WTC11 (cell line): ENCODE measurements around the gene STON2. TPM values are rescaled to one million over a fixed set of nuclear protein-coding genes. Genes with fewer than 3 reads are reported as not detected.
A peak's percentile ranks its signal among the peaks of the same experiment; 100 is the strongest.

Experiments
- ATAC-seq: fragments of 200-7000 bp; cut with Tn5 transposase; 2 replicates; pipeline ENCODE4 v1.10.0; 2021; ENCODE audit warnings: mild to moderate bottlenecking, moderate library complexity
- CTCF ChIA-PET: fragments of 300-600 bp; sonication (Branson Sonifier 250); formaldehyde crosslinking; loops from one replicate; lab custom pipeline; 2021; ENCODE audit warnings: antibody characterized with exemption; lab: Charles Lee
- POLR2A ChIA-PET: fragments of 350-600 bp; sonication (Branson Sonifier 250); formaldehyde crosslinking; loops from one replicate; lab custom pipeline; 2021; ENCODE audit warnings: antibody characterized with exemption; lab: Charles Lee
- DNase-seq: peaks from one replicate; pipeline ENCODE4 v3.0.0; 2021; ENCODE audit warnings: low spot score
- H3K27ac Mint-ChIP-seq: 2 replicates; pipeline ENCODE4 v1.8.0; 2021; ENCODE audit warnings: mixed read lengths
- H3K27me3 Mint-ChIP-seq: 2 replicates; pipeline ENCODE4 v1.8.0; 2021; ENCODE audit warnings: low read depth, mild to moderate bottlenecking, moderate library complexity, mixed read lengths
- H3K36me3 Mint-ChIP-seq: 2 replicates; pipeline ENCODE4 v1.8.0; 2021; ENCODE audit warnings: mixed read lengths
- H3K4me1 Mint-ChIP-seq: 2 replicates; pipeline ENCODE4 v1.8.0; 2022; ENCODE audit warnings: mixed read lengths
- H3K4me3 Mint-ChIP-seq: 2 replicates; pipeline ENCODE4 v1.8.0; 2021; ENCODE audit warnings: mild to moderate bottlenecking, moderate library complexity, mixed read lengths
- H3K9me3 Mint-ChIP-seq: 2 replicates; pipeline ENCODE4 v1.8.0; 2021; ENCODE audit warnings: mixed read lengths
- ATF1 ChIP-seq: sonication (generic); formaldehyde crosslinking; IDR thresholded peaks from 2 replicates; pipeline ENCODE4 v1.8.1; 2023; ENCODE audit warnings: mild to moderate bottlenecking, moderate library complexity, missing genetic modification reagents
- CREB1 ChIP-seq: sonication (generic); formaldehyde crosslinking; IDR thresholded peaks from 2 replicates; pipeline ENCODE4 v1.8.0; 2023; ENCODE audit warnings: mild to moderate bottlenecking, missing genetic modification reagents
- E2F1 ChIP-seq: sonication (generic); formaldehyde crosslinking; IDR thresholded peaks from 2 replicates; pipeline ENCODE4 v1.8.0; 2022; ENCODE audit warnings: mild to moderate bottlenecking, missing genetic modification reagents
- EMX1 ChIP-seq: fragments of 250-450 bp; sonication (Bioruptor Pico); IDR thresholded peaks from 2 replicates; pipeline ENCODE4 v1.8.0; 2021; ENCODE audit warnings: mild to moderate bottlenecking
- ESRRA ChIP-seq: sonication (generic); formaldehyde crosslinking; IDR thresholded peaks from 2 replicates; pipeline ENCODE4 v1.8.1; 2022; ENCODE audit warnings: mild to moderate bottlenecking, missing genetic modification reagents, borderline replicate concordance
- FOXP1 ChIP-seq: sonication (generic); formaldehyde crosslinking; IDR thresholded peaks from 2 replicates; pipeline ENCODE4 v1.8.0; 2022; ENCODE audit warnings: missing genetic modification reagents, mild to moderate bottlenecking, moderate library complexity, borderline replicate concordance
- HMGA2 ChIP-seq: fragments of 250-450 bp; sonication (Bioruptor Pico); IDR thresholded peaks from 2 replicates; pipeline ENCODE4 v1.4.0; 2021; ENCODE audit warnings: mild to moderate bottlenecking, moderate library complexity
- JAZF1 ChIP-seq: fragments of 250-450 bp; sonication (Bioruptor Pico); IDR thresholded peaks from 2 replicates; pipeline ENCODE4 v1.9.0; 2021; ENCODE audit warnings: moderate library complexity, mild to moderate bottlenecking, inconsistent platforms
- MXD4 ChIP-seq: fragments of 250-450 bp; sonication (Bioruptor Pico); IDR thresholded peaks from 2 replicates; pipeline ENCODE4 v1.8.0; 2021; ENCODE audit warnings: mild to moderate bottlenecking, moderate library complexity, borderline replicate concordance
- MYBL2 ChIP-seq: sonication (generic); formaldehyde crosslinking; IDR thresholded peaks from 2 replicates; pipeline ENCODE4 v1.8.1; 2023; ENCODE audit warnings: mild to moderate bottlenecking, moderate library complexity, missing genetic modification reagents
- NFATC4 ChIP-seq: fragments of 250-450 bp; sonication (Bioruptor Pico); IDR thresholded peaks from 2 replicates; pipeline ENCODE4 v1.9.0; 2021; ENCODE audit warnings: mild to moderate bottlenecking
- NR1H2 ChIP-seq: sonication (generic); formaldehyde crosslinking; IDR thresholded peaks from 2 replicates; pipeline ENCODE4 v1.9.0; 2021; ENCODE audit warnings: mild to moderate bottlenecking, moderate library complexity, missing genetic modification reagents
- SMAD4 ChIP-seq: sonication (generic); formaldehyde crosslinking; IDR thresholded peaks from 2 replicates; pipeline ENCODE4 v1.8.0; 2022; ENCODE audit warnings: mild to moderate bottlenecking, missing genetic modification reagents
- TEAD1 ChIP-seq: sonication (generic); formaldehyde crosslinking; IDR thresholded peaks from 2 replicates; pipeline ENCODE4 v1.8.0; 2022; ENCODE audit warnings: mild to moderate bottlenecking, missing genetic modification reagents
- TEAD4 ChIP-seq: sonication (generic); formaldehyde crosslinking; IDR thresholded peaks from 2 replicates; pipeline ENCODE4 v1.8.0; 2022; ENCODE audit warnings: mild to moderate bottlenecking, missing genetic modification reagents
- ZNF121 ChIP-seq: sonication (generic); formaldehyde crosslinking; IDR thresholded peaks from 2 replicates; pipeline ENCODE4 v1.8.0; 2023; ENCODE audit warnings: missing genetic modification reagents
- ZNF219 ChIP-seq: sonication (generic); formaldehyde crosslinking; IDR thresholded peaks from 2 replicates; pipeline ENCODE4 v1.8.0; 2023; ENCODE audit warnings: missing genetic modification reagents, mild to moderate bottlenecking, borderline replicate concordance
- ZNF512 ChIP-seq: sonication (generic); formaldehyde crosslinking; IDR thresholded peaks from 2 replicates; pipeline ENCODE4 v1.8.1; 2022; ENCODE audit warnings: missing genetic modification reagents, borderline replicate concordance
- total RNA-seq: library from RNA; stranded (reverse); gene quantifications from 3 replicates; pipeline ENCODE4 v1.2.3, GENCODE V29; 2021
- TF ChIP-seq, protein P1 (sequence below): fragments of 250-450 bp; sonication (Bioruptor Pico); IDR thresholded peaks from 2 replicates; pipeline ENCODE4 v1.9.0; 2021; ENCODE audit warnings: mild to moderate bottlenecking
- TF ChIP-seq, protein P2 (sequence below): fragments of 250-450 bp; sonication (Bioruptor Pico); IDR thresholded peaks from 2 replicates; pipeline ENCODE4 v1.9.0; 2021; ENCODE audit warnings: mild to moderate bottlenecking, borderline replicate concordance
- TF ChIP-seq, protein P3 (sequence below): fragments of 250-450 bp; sonication (Bioruptor Pico); IDR thresholded peaks from 2 replicates; pipeline ENCODE4 v2.1.2; 2022; ENCODE audit warnings: mild to moderate bottlenecking, moderate library complexity
- TF ChIP-seq, protein P4 (sequence below): fragments of 250-450 bp; sonication (Bioruptor Pico); IDR thresholded peaks from 2 replicates; pipeline ENCODE4 v1.9.0; 2021; ENCODE audit warnings: mild to moderate bottlenecking
- TF ChIP-seq, protein P5 (sequence below): sonication (generic); formaldehyde crosslinking; IDR thresholded peaks from 2 replicates; pipeline ENCODE4 v1.8.0; 2023; ENCODE audit warnings: missing genetic modification reagents

Gene STON2
- total RNA-seq, 1 experiment from 2014 or later, result 69.2 TPM

DNA sequence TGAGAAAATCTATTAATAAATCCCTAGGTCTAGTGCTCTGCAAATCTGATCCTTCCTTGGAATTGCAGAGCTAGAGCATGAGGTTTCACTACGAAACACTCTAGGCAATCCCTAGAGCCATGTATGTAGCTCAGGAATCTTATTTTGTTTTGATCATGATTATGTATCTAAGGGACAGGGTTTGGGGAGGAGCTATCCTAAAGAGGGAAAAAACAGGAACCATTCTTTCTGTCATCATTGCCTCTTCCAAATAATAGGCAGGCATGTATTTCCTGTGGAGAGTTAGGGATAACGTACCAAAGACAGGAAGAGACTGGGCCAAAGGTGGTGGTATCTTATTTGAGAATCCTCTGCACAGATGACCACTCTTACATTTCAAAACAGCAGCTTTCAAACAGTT lies 90.6 kb downstream of the STON2 start (continued):
- TF ChIP-seq E2F1 (CRISPR knock-in tag), result no peak
- TF ChIP-seq NFATC4, result no peak
- no peak for TF ChIP-seq TEAD1 (CRISPR knock-in tag)

DNA sequence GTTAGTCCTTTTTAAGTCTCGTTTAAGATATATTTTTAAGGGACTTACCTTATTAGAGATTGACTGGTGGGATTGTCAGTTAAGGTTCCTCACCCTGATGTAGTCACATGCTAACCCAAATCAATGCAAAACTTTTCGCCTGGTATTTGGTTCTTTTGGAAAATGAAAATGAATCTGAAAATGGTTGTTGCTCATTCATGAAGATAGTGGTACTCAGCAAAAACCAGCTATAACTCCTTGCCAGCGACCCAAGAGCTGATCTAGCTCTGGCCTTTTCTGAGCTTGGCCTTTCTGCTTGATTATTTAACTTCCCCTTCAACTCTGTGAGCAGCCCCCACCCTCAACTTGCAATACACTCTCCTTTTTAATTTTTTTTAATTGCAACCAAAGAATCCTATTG lies 94.4 kb downstream of the STON2 start:
- Mint-ChIP-seq H3K9me3 (no peaks in the 10 kb centered on the region), H3K27me3 (no peaks in the 10 kb centered on the region), H3K36me3 (no peaks in the 10 kb centered on the region), H3K4me1 (peaks cover 48% of the 10 kb centered on the region), H3K4me3 (no peak overlapping the region), H3K27ac (no peak overlapping the region)
- DNase-seq (no peak), ATAC-seq (no peak)
- POLR2A ChIA-PET, result no interaction called here
- CTCF ChIA-PET, result no interaction called here
- no peak for TF ChIP-seq FOXP1 (CRISPR knock-in tag)
- TF ChIP-seq, protein P1, sequence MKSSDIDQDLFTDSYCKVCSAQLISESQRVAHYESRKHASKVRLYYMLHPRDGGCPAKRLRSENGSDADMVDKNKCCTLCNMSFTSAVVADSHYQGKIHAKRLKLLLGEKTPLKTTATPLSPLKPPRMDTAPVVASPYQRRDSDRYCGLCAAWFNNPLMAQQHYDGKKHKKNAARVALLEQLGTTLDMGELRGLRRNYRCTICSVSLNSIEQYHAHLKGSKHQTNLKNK, result no peak
- no peak for TF ChIP-seq ATF1
- TF ChIP-seq NR1H2, result no peak
- TF ChIP-seq ZNF121 (CRISPR knock-in tag), result no peak
- no peak for TF ChIP-seq JAZF1 (CRISPR knock-in tag)
- TF ChIP-seq, protein P2, sequence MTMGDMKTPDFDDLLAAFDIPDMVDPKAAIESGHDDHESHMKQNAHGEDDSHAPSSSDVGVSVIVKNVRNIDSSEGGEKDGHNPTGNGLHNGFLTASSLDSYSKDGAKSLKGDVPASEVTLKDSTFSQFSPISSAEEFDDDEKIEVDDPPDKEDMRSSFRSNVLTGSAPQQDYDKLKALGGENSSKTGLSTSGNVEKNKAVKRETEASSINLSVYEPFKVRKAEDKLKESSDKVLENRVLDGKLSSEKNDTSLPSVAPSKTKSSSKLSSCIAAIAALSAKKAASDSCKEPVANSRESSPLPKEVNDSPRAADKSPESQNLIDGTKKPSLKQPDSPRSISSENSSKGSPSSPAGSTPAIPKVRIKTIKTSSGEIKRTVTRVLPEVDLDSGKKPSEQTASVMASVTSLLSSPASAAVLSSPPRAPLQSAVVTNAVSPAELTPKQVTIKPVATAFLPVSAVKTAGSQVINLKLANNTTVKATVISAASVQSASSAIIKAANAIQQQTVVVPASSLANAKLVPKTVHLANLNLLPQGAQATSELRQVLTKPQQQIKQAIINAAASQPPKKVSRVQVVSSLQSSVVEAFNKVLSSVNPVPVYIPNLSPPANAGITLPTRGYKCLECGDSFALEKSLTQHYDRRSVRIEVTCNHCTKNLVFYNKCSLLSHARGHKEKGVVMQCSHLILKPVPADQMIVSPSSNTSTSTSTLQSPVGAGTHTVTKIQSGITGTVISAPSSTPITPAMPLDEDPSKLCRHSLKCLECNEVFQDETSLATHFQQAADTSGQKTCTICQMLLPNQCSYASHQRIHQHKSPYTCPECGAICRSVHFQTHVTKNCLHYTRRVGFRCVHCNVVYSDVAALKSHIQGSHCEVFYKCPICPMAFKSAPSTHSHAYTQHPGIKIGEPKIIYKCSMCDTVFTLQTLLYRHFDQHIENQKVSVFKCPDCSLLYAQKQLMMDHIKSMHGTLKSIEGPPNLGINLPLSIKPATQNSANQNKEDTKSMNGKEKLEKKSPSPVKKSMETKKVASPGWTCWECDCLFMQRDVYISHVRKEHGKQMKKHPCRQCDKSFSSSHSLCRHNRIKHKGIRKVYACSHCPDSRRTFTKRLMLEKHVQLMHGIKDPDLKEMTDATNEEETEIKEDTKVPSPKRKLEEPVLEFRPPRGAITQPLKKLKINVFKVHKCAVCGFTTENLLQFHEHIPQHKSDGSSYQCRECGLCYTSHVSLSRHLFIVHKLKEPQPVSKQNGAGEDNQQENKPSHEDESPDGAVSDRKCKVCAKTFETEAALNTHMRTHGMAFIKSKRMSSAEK (CRISPR knock-in tag), result no peak
- TF ChIP-seq, protein P3, sequence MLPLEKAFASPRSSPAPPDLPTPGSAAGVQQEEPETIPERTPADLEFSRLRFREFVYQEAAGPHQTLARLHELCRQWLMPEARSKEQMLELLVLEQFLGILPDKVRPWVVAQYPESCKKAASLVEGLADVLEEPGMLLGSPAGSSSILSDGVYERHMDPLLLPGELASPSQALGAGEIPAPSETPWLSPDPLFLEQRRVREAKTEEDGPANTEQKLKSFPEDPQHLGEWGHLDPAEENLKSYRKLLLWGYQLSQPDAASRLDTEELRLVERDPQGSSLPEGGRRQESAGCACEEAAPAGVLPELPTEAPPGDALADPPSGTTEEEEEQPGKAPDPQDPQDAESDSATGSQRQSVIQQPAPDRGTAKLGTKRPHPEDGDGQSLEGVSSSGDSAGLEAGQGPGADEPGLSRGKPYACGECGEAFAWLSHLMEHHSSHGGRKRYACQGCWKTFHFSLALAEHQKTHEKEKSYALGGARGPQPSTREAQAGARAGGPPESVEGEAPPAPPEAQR, result no peak
- TF ChIP-seq ESRRA (CRISPR knock-in tag), result no peak
- TF ChIP-seq MXD4, result no peak
- no peak for TF ChIP-seq CREB1

DNA sequence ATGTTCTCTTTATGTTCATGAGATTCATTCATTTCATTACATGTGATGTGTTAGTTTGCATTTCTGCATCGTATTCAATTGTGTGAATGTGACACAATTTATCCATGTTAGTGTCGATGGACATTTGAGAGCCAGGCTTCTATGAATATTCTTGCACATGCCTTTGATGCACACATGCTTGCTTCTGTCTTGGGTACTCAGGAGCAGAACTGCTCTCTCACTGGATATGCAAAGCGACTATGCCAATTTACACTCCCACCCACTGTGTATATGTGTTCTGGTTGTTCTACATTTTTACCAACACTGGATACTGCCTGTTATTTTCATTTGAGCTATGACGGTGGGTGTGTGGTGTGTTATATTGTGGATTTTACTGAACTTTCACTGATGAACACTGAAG lies 95.1 kb downstream of the STON2 start:
- Mint-ChIP-seq H3K4me1 (peaks cover 42% of the 10 kb centered on the region), H3K4me3 (no peak overlapping the region), H3K36me3 (0 out of 2 replicates have a peak, but pooled peaks cover 1% of the 10 kb centered on the region), H3K27ac (peak overlapping the region; percentile 13; the same call in 1 of the 2 replicates), H3K27me3 (no peaks in the 10 kb centered on the region), H3K9me3 (no peaks in the 10 kb centered on the region)
- ChIA-PET POLR2A (no interaction called here), CTCF (no interaction called here)
- ATAC-seq (no peak), DNase-seq (no peak)
- TF ChIP-seq ZNF219 (no peak), HMGA2 (CRISPR knock-in tag) (no peak), ATF1 (no peak), ZNF512 (no peak), ZNF121 (CRISPR knock-in tag) (no peak), EMX1 (CRISPR knock-in tag) (no peak), MYBL2 (CRISPR knock-in tag) (no peak), TEAD4 (CRISPR knock-in tag) (no peak), SMAD4 (CRISPR knock-in tag) (no peak)
- TF ChIP-seq, protein P4, sequence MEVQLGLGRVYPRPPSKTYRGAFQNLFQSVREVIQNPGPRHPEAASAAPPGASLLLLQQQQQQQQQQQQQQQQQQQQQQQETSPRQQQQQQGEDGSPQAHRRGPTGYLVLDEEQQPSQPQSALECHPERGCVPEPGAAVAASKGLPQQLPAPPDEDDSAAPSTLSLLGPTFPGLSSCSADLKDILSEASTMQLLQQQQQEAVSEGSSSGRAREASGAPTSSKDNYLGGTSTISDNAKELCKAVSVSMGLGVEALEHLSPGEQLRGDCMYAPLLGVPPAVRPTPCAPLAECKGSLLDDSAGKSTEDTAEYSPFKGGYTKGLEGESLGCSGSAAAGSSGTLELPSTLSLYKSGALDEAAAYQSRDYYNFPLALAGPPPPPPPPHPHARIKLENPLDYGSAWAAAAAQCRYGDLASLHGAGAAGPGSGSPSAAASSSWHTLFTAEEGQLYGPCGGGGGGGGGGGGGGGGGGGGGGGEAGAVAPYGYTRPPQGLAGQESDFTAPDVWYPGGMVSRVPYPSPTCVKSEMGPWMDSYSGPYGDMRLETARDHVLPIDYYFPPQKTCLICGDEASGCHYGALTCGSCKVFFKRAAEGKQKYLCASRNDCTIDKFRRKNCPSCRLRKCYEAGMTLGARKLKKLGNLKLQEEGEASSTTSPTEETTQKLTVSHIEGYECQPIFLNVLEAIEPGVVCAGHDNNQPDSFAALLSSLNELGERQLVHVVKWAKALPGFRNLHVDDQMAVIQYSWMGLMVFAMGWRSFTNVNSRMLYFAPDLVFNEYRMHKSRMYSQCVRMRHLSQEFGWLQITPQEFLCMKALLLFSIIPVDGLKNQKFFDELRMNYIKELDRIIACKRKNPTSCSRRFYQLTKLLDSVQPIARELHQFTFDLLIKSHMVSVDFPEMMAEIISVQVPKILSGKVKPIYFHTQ (CRISPR knock-in tag), result no peak
- TF ChIP-seq, protein P5, sequence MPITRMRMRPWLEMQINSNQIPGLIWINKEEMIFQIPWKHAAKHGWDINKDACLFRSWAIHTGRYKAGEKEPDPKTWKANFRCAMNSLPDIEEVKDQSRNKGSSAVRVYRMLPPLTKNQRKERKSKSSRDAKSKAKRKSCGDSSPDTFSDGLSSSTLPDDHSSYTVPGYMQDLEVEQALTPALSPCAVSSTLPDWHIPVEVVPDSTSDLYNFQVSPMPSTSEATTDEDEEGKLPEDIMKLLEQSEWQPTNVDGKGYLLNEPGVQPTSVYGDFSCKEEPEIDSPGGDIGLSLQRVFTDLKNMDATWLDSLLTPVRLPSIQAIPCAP (CRISPR knock-in tag), result no peak
